Inflammatory macrophage treated with lipopolysaccharide for 1 hour (primary cell): Measurements from ENCODE around the gene UNC13D.
"Not testable (repeated sequence)": the region's sequence is repeated elsewhere in the genome, so short reads cannot be mapped to it uniquely, and the experiment has no call there.

Source experiments
- DNase-seq, 2 donors: peaks; one replicate each; pipeline ENCODE4 v3.0.0-alpha.2; 2020 to 2022

Gene UNC13D

DNA sequence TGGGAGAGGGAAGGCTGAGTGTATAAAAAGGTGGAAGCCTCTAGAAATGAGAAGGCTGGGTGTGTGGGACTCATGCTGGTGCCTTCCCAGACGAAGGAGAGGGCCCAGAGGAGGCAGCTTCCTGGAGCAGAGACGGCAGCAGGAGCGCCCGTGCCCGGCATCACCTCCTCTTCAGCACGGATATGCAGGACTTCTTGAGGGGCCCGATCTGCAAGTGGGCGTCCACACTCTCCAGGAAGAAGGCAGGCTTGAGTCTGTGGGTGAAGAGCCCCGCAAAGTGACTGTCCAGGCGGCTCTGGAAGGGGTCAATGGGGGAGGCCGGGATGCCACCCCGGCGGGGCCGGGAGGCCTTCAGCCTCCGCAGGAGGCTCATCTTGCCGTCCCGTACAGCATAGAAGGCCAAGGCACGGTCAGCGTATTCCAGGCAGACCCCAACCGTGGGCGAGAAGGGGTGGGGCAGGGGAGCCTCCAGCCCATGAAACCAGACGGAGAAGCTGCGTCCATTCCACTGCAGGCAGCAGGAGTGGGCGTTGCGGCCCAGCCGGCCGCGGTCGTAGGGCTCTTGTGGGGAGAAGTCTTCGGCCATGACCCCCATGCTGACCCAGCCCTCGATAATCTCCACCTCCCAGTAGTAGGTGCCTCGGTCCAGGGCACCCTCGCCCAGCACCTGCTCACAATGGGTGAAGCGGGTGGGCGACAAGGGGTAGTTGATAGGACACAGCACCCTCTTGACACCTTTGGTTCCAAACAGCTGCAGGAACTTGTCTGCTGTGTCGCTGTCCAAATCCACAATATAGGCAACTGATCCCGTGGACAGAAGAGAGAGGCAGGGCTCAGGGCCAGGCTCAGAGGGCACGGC is 30.3 kb upstream of the UNC13D start:
- DNase-seq: no peak

DNA sequence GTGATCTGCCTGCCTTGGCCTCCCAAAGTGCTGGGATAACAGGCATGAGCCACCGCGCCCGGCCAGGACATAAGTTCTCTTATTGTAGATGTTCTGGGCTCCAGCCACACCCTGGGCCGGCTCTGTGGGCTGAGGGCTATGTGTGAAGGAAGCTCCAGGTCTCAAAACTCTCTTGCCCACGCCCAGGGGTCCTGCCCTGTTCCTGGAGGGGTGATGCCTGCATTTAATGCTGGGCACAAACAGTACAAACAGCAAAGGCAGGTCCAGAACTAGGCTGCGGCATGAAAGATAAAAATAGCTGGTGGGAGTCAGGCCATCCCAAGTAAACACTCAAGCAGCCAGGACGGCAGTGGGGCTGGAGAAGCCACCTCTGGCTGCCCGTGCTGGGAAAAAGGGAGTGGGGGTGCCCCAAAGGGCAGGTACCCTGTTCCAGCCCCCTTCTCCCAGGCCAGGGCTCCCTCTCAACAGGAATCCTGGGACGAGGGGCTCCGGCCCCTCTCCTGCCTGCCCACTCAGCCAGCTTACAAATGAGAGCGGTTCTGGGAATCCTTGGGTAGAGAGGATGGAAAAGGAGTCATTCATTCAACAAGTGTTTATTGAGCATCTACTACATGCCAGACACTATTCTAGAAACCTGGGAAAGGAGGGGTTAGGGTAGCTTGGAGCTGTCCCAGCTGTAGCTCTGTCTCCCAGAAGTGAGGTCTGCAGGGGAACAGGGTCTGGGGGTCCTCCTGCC is 29.6 kb upstream of the UNC13D start:
- DNase-seq: no peak

DNA sequence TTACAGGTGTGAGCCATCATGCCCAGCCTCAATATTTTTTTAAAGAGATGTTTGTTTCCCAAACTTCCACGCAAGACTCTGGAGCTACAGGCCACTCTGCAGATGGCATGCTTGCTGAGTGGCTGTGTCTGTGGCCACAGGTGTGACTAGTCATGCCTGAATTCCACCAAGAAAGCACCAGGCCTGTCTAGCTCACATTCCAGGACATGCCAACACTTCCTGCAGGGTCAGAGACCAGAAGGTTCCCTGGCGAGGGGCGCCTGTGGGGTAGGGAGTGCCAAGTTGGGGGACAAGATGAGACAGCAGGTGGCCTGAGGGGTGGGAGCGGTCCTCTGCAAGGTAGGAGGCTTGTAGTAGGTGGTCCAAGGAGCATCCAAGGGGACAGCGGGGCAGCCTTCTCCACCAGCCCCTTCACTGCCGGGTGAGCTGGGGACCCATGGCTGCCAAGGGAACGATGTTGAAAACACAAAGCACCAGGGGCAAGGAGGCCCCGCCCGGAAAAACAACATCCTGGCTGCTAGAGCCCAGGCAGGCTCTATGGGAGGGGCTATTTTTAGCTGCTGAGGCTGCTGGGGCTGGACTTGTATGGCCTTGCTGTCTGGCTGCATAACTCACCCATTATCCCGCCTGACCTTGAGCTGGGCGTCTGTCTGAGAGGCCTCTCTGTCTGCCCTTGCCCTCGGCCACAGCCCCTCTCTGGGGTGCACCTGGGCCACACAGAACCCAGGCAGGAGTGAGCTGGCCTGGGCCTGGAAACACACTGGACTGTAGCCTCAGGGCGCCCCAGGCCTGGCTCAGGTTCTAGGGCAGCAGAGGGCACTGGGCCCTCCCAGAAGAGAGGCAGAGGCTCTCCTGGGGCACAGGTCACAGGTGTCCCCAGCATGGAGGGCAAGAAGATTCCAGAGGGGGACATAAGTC is 28.5 kb upstream of the UNC13D start:
- no peak for DNase-seq

DNA sequence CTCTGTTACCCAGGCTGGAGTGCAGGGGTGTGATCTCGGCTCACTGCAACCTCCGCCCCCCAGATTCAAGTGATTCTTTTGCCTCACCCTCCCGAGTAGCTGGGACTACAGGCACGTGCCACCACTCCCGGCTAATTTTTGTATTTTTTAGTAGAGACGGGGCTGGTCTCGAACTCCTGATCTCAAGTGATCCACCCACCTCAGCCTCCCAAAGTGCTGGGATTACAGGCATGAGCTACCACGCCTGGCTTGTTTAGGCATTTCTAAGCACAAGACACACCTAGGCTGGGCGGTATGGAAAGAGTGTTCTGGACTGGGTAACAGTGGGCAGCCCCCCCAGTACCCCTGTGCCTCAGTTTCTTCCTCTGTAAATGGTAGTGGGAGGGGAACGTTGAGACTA is 26.0 kb upstream of the UNC13D start:
- DNase-seq: not testable (repeated sequence)

DNA sequence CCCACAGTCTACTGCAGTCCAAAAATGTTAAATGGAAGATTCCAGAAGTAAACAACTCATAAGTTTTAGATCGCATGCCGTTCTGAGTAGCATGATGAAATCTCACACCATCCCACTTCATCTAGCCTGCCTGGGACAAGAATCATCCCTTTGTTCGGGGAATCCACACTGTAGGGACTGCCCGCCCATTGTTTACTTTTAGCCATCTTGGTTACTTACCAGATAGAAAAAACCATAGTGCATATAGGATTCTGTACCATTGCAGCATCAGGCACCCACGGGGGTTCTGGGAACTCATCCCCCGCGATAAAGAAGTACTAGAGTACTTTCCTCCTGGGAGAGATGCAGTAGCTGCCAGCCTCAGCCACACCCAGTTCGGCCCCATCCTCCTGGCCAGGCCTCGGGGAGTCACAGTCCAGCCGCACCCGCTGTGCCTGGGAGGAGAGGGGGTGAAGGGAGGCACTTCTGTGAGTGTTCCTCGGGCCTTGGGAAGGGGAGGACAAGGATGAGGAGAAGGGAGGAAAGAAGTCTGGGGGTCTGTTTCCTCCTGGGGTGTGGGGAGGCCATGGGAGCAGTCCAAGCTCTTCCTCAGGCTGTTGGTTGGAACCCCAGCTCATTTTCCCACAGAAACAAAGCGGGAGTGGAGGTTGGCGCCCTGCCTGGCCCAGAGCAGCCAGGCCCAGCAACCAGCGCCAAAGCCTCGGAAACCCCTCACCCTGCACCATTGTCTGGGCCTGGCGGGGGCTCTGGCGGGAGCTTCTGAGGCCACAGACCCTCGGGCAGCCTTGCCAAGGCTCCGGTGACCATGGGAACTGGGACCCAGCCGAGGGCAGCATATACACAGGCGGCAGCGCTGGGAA is 25.3 kb upstream of the UNC13D start:
- DNase-seq: no peak

DNA sequence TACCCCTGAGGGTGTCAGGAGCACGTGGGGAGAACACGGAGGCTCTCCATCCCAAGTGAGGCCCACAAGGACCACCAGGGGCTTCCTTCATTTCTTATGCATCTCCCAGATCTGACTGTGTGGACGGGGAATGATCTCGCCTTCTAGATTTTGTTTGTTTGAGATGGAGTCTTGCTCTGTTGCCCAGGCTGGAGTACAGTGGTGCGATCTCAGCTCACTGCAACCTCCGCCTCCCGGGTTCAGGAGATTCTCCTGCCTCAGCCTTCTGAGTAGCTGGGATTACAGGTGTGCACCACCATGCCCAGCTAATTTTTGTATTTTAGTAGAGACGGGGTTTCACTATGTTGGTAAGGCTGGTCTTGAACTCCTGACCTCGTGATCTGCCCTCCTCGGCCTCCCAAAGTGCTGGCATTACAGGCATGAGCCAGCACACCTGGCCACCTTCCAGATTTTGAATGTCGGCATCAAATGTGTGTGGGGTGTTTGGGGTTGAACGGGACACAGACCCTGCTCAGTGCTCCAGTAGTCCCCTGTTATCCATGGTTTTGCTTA is 24.6 kb upstream of the UNC13D start:
- not testable (repeated sequence) for DNase-seq

DNA sequence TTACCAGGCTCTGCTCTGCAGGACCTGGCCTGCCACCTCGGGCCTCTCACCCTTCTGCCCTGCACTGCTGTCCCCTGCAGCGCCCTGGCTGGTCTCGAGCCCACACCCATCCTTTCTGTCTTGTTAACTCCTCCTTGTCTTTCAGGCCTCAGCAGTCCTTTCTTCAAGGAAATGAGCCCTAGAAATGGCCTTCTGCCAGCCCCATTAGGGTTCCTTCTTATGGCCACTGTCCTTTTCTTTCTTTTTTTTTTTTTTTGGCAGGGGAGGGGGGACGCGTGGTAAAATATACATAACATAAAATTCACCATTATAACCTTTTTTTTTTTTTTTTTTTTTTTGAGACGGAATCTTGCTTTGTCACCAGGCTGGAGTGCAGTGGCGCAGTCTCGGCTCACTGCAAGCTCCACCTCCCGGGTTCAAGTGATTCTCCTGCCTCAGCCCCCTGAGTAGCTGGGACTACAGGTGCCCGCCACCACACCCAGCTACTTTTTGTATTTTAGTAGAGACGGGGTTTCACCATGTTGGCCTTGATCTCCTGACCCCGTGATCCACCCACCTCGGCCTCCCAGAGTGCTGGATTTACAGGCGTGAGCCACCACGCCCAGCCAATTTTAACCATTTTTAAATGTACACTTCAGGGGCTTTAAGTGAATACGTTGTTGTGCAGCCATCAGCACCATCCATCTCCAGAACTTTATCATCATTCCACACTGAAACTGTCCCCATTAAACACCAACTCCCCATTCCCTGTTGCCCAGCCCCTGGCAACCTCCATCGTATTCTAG is 21.4 kb upstream of the UNC13D start:
- DNase-seq: not testable (repeated sequence)

DNA sequence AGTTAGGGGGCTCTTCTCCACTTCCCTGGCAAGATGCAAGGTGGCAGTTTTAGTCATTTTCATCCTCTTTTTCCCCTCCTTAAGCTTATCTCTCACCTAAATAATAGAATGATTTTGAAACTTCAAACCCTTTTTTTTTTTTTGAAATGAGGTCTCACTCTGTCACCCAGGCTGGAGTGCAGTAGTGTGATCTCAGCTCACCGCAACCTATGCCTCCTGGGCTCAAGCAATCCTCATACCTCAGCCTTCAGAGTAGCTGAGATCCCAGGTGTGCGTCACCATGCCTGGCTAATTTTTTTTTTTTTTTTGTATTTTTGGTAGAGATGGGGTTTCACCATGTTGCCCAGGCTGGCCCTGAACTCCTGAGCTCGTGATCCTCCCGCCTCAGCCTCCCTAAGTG is 20.7 kb upstream of the UNC13D start:
- DNase-seq: not testable (repeated sequence)

DNA sequence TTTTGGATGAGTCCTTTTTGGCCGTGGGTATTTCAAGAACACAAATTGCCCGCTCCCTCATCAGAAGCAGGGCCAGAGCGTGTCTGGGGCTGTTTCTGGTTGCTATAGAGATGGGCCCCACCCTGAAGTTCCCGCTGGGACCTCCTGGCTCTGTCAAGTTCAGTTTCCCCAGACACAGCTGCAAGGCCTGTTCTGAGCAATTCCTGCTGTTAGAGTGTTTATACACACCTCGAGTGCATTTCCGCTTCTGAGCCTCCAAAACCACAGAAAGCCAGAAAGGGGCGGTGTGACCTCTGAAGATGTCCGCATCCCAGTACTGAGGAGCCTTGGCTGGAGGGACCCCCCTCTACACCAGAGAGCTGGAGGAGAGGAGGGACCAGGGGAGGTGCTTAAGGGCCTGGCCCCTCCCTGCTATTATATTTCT is 20.3 kb upstream of the UNC13D start:
- no peak for DNase-seq

DNA sequence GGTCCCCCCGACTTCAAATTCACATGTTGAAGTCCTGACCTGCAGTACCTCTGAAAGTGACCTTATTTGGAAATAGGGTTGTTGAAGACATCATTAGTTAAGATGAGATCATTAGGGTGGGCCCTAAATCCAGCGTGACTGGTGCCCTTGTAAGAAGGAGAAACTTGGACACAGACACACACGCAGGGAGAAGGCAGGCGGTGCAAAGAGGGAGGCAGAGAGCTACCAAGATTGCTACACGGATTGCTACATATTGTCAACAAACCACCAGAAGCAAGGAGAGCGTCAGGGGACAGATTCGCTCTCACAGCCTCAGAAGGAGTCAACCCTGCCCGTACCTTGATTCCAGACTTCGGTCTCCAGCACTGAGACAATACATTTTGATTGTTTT is 17.7 kb upstream of the UNC13D start:
- no peak for DNase-seq

DNA sequence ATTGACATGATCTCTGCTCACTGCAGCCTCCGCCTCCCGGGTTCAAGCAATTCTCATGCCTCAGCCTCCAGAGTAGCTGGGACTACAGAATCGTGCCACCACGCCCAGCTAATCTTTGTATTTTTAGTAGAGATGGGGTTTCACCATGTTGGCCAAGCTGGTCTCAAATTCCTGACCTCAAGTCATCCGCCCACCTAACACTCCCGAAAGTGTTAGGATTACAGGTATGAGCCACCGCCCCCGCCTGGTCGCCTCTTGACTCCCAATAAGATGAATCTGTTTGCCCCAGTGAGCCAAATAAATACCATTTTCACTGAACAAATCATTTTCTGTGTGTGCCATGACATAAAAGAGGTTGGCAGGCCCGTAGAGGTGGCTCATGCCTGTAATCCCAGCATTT is 15.2 kb upstream of the UNC13D start:
- not testable (repeated sequence) for DNase-seq

DNA sequence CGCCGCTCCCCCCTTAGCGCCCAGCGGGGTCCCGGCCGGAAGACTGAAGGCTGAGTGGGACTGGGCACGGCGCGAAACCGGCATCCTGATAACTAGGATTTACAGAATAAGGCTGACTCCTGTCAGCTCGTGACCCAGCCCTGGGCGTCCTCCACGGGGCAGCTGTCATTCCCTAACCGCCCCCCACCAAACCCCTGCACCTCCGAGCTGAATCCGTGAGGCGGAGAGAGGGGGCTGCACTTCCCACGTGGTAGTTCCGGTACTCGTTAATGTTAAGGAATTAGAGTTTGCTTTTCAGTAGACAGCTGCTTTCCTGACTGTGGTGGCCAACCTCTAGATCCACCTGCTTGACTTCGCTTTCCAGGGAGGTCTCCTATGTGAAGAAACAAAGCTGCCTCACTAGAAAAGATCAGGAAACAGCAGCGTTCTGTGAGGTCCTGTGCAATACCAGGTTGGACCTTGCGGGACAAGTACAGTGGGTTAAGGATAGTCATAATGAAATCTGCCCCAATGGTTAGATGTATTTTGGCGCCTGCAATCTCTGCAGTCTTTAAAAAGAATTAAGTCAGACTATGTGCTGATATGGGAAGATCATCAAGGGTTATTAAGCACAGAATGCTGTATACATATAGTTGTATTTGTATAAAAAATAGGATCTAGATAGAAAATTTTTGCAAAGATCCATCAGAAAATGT is 12.0 kb upstream of the UNC13D start:
- no peak for DNase-seq

DNA sequence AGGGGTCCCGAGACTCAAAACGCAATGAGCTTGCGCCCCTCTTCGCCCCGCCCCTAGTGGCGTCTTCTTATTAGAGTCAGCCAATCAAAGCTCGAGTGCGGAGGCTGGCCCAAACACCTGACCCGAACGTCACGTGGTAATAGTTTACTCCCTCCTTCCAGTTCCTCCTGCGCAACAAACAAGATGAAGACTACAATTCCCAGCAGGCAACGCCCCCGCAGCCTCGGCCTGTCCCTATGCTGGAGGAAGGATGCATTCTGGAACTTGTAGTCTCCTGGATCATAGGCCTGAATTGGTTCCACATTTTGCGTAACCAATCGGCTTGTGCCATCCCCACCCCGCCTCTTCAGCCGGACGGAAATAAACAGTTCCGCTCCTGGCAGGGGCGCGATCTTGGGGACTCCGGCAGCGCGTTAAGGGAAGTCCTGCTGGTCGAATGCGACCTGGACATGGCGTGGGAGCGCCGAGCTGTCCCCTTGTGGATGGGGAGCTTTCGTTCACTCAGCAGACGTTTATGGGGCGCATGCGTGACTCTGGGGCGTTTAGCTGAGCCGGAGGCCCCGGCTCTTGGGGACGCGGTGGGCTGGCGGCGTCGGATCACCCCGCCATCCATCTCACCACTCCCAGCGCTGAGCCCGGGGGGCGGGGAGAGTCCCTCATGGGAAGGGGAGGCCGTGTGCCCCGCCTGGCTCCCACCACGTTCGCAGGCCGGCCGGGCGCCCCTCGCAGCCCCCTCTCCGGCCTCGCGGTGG is 11.3 kb upstream of the UNC13D start, which contains the start of gene WBP2:
Gene WBP2 (minus strand): TSS at position 26 of the 752 bp plus-strand sequence. CDS start 38 bp downstream, outside the sequence.
- peak; percentile 100 for DNase-seq

DNA sequence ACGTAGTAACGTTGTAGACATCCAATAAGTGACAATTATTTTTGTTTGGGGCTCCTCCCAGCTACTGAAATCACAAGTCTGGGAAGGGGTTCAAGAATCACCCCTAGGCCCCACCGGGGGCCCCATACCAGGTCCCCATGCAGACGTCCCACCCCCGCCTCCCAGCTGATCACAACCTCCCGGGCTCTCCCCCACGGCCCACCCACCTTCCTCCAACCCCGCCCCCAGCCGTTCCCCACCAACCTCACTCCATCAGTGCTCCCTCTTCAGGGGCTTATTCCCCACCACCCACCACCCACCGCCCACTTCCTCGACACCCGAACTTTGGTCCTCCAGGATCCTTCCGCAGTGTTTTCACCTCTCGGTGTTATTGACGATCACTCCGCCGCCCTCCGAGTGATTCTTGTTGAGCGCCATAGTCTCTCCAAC is 10.7 kb upstream of the UNC13D start:
- DNase-seq: no peak

DNA sequence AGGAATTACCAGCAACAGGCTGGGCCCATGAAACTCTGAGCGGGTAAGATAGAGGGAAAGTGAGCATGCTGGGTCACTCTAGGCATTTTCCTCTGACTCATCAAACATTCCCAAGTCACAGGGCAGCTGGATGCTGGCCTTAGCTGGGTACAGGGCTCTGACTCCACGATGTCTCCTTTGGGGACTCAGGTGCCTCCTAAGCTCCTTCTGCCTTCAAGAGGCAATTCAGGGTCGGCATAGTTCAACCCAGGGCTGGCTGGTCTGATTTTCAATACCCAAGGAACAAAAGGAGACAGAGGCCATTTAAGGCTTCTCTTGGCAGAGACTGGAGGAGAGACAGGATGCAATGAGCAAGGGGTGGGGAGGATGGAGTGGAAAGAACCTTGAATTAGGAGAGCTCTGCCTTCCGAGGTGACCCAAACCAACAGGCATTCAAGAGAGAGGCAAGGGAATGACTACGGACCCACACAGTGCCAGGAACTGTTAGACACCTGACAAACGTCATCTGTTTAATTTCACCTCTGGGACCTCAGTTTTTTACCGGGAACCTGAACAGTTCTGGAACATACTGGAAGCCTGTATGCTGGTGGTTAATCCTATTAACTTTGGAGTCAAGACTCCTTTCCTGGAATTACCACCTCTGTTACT is 10.0 kb upstream of the UNC13D start:
- peak; percentile 69 to 82 for DNase-seq

DNA sequence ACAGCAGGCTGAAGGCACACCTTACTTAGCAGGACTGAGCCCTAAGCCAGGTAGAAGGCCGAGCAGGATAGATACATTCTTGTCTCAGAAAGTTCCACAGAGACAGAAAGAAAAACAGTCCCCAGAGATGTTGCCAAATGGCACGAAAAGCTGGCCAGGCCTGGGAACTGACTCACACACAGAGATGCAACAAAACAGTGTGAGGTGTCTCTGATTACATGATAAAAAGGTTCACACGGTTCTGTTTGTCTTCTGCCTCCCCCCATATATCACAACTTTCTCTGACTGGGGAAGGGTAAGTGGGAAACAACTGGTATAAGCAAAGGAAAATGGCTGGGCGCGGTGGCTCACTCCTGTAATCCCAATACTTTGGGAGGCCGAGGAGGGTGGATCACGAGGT is 9.2 kb upstream of the UNC13D start:
- no peak for DNase-seq

DNA sequence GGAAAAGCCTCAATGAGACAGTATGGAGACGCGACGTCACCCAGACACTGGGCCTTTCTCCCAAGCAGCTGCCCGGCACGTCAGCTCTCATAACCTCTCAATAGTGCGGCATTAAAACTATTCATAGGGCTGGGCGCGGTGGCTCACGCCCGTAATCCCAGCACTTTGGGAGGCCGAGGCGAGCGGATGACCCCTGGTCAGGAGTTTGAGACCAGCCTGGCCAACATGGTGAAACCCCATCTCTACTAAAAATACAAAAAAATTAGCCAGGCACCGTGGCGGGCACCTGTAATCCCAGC is 7.4 kb upstream of the UNC13D start:
- DNase-seq: not testable (repeated sequence)

DNA sequence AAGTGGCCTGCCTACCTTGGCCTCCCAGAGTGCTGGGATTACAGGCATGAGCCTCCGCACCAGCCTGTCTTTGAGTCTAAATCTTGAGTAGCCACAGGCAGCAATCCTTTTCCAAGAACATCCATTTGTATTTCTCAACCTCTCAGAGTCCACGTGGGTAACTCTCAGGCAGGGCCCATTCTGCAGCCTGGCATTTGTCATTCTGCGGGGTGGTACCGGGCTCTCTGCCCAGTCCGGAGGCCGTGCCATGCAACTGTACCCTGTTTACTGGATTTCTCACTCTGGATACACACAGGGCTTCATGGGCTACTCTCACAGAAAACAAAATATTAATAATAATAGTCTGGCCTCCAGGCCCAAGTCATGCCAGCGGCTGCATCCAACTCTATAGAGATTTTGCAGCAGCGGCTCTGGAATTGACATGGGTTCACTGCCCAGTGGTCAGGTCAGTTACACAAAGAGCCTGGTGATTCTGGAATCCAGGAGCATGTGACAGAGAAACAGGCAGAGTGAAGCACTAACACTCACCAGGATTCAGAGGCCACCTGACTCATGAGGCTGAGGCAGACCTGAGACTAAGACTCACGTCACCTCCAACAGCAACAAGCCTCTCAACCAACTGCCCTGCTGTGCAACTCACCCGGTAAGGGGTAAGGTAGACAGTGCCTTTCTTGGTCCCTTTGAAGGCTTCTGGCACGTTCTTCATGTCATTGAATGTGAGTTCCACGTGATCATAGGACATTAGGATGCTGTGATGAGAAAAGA is 6.9 kb upstream of the UNC13D start:
- DNase-seq: no peak
